Ascending aorta (tissue), 2 donors: ENCODE results near the gene NAPB. TPM values are rescaled to one million over a fixed set of nuclear protein-coding genes. Genes with fewer than 3 reads are reported as not detected.

ENCODE experiments used
- DNase-seq, 2 donors: peaks; one replicate each; pipeline ENCODE4 v3.0.0-alpha.2; 2019; ENCODE audit warnings: low spot score in 2 of 2
- H3K27ac ChIP-seq, 2 donors: fragments of 200-600 bp; sonication (generic); one replicate each; pipeline ENCODE4 v1.5.1; 2016 to 2017; ENCODE audit warnings: mild to moderate bottlenecking in 1 of 2
- H3K27me3 ChIP-seq: fragments of 200-600 bp; sonication (generic); one replicate; pipeline ENCODE4 v1.5.1; 2017
- H3K36me3 ChIP-seq, 2 donors: fragments of 200-600 bp; sonication (generic); one replicate each; pipeline ENCODE4 v1.5.1; 2016
- H3K4me1 ChIP-seq, 2 donors: fragments of 200-600 bp; sonication (generic); one replicate each; pipeline ENCODE4 v1.5.1; 2016 to 2017; ENCODE audit warnings: mild to moderate bottlenecking in 1 of 2
- H3K4me3 ChIP-seq, 2 donors: fragments of 200-600 bp; sonication (generic); one replicate each; pipeline ENCODE4 v1.5.1; 2016 to 2017; ENCODE audit warnings: mild to moderate bottlenecking in 1 of 2
- H3K9me3 ChIP-seq, 2 donors: fragments of 200-600 bp; sonication (generic); one replicate each; pipeline ENCODE4 v1.5.1; 2016
- intact Hi-C: fragments of 100-400 bp; cut with DNase I; formaldehyde crosslinking; loops from one replicate; pipeline ENCODE4 v1.15.1; 2023
- total RNA-seq: library from RNA; depleted of rRNA; stranded (reverse); fragments of >200 nt; gene quantifications from one replicate; pipeline ENCODE4 v1.1.0, GENCODE V29; 2016
- TF ChIP-seq, protein P1 (sequence below), 3 experiments: fragments of 200-600 bp in 2 of 3; fragments of 450-650 bp in 1 of 3; sonication (generic) in 2 of 3; IDR thresholded peaks; one replicate each; pipeline ENCODE4 v1.5.1; 2016 to 2019; ENCODE audit warnings: antibody characterized with exemption in 3 of 3, mild to moderate bottlenecking in 1 of 3, moderate library complexity in 1 of 3

Gene NAPB
- total RNA-seq, 1 donor from 2014 or later = 0.75 TPM

DNA sequence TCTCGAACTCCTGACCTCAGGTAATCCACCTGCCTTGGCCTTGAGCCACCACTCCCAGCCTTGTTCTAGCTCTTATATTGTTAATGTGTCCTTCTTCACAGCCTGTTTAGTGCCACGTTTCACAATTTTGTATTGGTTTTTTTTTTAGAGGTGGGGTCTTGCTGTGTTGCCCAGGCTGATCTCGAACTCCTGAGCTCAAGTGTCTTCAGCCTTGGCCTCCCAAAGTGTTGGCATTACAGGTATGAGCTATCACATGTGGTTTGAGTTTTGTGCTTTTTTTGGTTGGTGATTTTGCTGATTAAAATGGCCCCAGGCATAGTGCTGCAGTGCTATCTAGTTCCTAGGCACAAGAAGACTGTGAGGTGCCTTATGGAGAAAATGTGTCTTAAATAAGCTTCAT, 12.3 kb upstream of the NAPB start:
- TF ChIP-seq, protein P1, sequence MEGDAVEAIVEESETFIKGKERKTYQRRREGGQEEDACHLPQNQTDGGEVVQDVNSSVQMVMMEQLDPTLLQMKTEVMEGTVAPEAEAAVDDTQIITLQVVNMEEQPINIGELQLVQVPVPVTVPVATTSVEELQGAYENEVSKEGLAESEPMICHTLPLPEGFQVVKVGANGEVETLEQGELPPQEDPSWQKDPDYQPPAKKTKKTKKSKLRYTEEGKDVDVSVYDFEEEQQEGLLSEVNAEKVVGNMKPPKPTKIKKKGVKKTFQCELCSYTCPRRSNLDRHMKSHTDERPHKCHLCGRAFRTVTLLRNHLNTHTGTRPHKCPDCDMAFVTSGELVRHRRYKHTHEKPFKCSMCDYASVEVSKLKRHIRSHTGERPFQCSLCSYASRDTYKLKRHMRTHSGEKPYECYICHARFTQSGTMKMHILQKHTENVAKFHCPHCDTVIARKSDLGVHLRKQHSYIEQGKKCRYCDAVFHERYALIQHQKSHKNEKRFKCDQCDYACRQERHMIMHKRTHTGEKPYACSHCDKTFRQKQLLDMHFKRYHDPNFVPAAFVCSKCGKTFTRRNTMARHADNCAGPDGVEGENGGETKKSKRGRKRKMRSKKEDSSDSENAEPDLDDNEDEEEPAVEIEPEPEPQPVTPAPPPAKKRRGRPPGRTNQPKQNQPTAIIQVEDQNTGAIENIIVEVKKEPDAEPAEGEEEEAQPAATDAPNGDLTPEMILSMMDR (IDR thresholded peaks at IDR 0.05) = no peak
- intact Hi-C loops = no loop called here
- Histone ChIP-seq H3K27me3 (no peaks in the 10 kb centered on the region), H3K9me3 (no peaks in the 10 kb centered on the region), H3K4me3 (no peak overlapping the region), H3K27ac (no peak overlapping the region), H3K4me1 (no peaks in the 10 kb centered on the region), H3K36me3 (no peaks in the 10 kb centered on the region)
- DNase-seq = no peak

GRCh38 chr20:23425129-23425528, 3.8 kb upstream of the NAPB start:
- H3K36me3 ChIP-seq = no peaks in the 10 kb centered on the region
- intact Hi-C loops = loop anchor here (10.0 kb wide), 1 partner anchor 280 kb away; no protein-coding TSS in a partner anchor
- DNase-seq = no peak
- H3K27me3 ChIP-seq = no peaks in the 10 kb centered on the region
- H3K4me3 ChIP-seq = no peak overlapping the region
- no peak overlapping the region for H3K27ac ChIP-seq
- TF ChIP-seq, protein P1 (IDR thresholded peaks at IDR 0.05) = no peak
- H3K4me1 ChIP-seq = no peaks in the 10 kb centered on the region
- H3K9me3 ChIP-seq = no peaks in the 10 kb centered on the region

DNA sequence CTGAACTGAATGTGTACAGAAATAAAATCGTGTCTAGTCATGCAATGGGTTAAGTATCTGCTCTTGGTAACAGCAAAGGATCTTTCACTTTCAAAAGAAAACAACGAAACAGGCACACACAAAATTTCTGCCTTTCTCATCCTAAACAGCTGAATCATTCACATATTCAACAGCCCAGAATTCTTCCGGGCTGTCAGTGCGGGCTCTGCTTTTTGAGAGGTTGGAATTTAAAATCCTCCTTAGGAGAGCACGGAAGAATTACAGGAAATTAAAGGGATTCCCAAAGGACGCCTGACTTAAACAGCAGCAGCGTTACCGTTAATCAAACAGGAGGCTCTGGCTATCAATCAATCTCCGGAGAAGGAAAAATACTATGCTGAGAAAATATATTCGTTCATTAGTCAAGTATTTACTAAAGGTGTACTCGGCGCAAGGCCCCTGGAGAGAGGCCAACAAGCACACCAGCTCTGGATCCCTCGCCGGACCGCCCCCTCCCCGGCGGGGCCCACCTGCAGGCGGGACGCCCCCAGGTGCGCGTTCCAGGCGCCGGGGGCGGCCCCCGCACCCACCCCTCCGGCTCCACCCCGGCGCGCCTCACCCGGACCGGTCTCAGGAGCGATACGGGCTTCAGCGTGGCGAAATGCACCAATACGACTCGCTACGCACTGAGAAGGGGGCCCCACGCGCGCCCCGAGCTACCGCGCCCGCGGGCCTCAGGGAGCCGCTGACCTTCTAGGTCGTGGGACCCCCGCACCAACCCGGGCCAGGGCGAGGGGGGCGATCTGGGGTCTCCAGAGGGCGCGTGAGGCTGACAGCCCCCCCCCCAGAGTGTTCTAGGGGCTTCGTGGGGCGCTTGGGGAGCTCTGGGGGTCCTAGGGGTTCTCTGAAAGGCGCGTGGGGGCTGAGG, 1.0 kb downstream of the NAPB start:
- H3K9me3 ChIP-seq = no peaks in the 10 kb centered on the region
- TF ChIP-seq, protein P1 (IDR thresholded peaks at IDR 0.05) = no peak
- H3K27ac ChIP-seq = peak overlapping the region; percentile 87 to 91
- H3K4me1 ChIP-seq = peaks cover 0 to 6% of the 10 kb centered on the region in 2 donors
- peak in 1 of 2 donors; percentile 73 for DNase-seq
- no peaks in the 10 kb centered on the region for H3K27me3 ChIP-seq
- intact Hi-C loops = loop anchor here (5.0 to 10.0 kb wide), 3 partner anchors 202 to 275 kb away; partner anchors contain the start of gene CST3
- H3K36me3 ChIP-seq = no peaks in the 10 kb centered on the region
- H3K4me3 ChIP-seq = peak overlapping the region; percentile 70 to 99

- DNase-seq = no peak
- Histone ChIP-seq H3K27me3 (no peaks in the 10 kb centered on the region), H3K9me3 (no peaks in the 10 kb centered on the region), H3K36me3 (no peaks in the 10 kb centered on the region), H3K4me1 (peaks cover 0 to 6% of the 10 kb centered on the region in 2 donors), H3K4me3 (peak overlapping the region; percentile 70 to 99), H3K27ac (peak overlapping the region; percentile 87 to 91)
- intact Hi-C loops = no loop called here
- TF ChIP-seq, protein P1 (IDR thresholded peaks at IDR 0.05) = no peak
Observed at GRCh38 chr20:23419657-23419994, 1.7 kb downstream of the NAPB start.

- Histone ChIP-seq H3K4me1 (peaks cover 0 to 6% of the 10 kb centered on the region in 2 donors), H3K27ac (no peak overlapping the region), H3K36me3 (no peaks in the 10 kb centered on the region), H3K4me3 (no peak overlapping the region), H3K27me3 (no peaks in the 10 kb centered on the region), H3K9me3 (no peaks in the 10 kb centered on the region)
- no peak for DNase-seq
- intact Hi-C loops = no loop called here
- TF ChIP-seq, protein P1 (IDR thresholded peaks at IDR 0.05) = no peak
Observed at GRCh38 chr20:23417861-23418260, 3.4 kb downstream of the NAPB start.
